HCT116 (cell line): ENCODE data around the gene KDM6B. TPM values are rescaled to one million over a fixed set of nuclear protein-coding genes. Genes with fewer than 3 reads are reported as not detected.

Experiments used
- ATAC-seq: fragments of 200-7000 bp; cut with Tn5 transposase; 2 replicates; pipeline ENCODE4 v1.9.1; 2020; ENCODE audit warnings: mild to moderate bottlenecking, moderate library complexity
- BruUV-seq: library from RNA; stranded (reverse); fragments of 400-500 nt; replicated peaks from 2 replicates; lab custom pipeline; 2021; lab: Mats Ljungman, UMichigan
- CTCF ChIA-PET: fragments of 300-600 bp; sonication (Branson Sonifier 250); formaldehyde crosslinking; loops from one replicate; lab custom pipeline; 2021; ENCODE audit warnings: antibody characterized with exemption; lab: Charles Lee
- POLR2A ChIA-PET: fragments of 300-600, 350-600 bp; sonication (Branson Sonifier 250); formaldehyde crosslinking; loops from one replicate; lab custom pipeline; 2021; ENCODE audit warnings: antibody characterized with exemption; lab: Charles Lee
- RAD21 ChIA-PET, 2 experiments: fragments of 300-600 bp; sonication (Branson Sonifier 250); formaldehyde crosslinking; loops; one replicate each; lab custom pipeline; 2023; ENCODE audit warnings: low total read pairs in 2 of 2; ENCODE audit not compliant: uncharacterized antibody in 2 of 2, unreplicated experiment in 2 of 2, low non-redundant PET in 1 of 2; lab: Charles Lee
- DNase-seq: peaks from one replicate; pipeline ENCODE4 v3.0.0-alpha.2; 2010; ENCODE audit warnings: low read depth, low spot score
- H2AFZ ChIP-seq: fragments of 200-600 bp; shearing (Covaris generic), sonication (generic); 2 replicates; pipeline ENCODE4 v1.6.1; 2017; ENCODE audit warnings: low read depth, mixed run types, mixed read lengths, antibody characterized with exemption, low read length; ENCODE audit not compliant: poor library complexity, severe bottlenecking
- H3K27ac ChIP-seq: 2 replicates; pipeline ENCODE4 v1.5.1; 2012; ENCODE audit warnings: low read depth, low read length
- H3K27me3 ChIP-seq: fragments of 200-600 bp; sonication (generic); 2 replicates; pipeline ENCODE4 v1.6.1; 2016; ENCODE audit warnings: mixed run types, low read length, mixed read lengths; ENCODE audit not compliant: insufficient read depth
- H3K36me3 ChIP-seq, 2 experiments: fragments of 200-500 bp in 1 of 2; fragments of 200-600 bp in 1 of 2; sonication (Bioruptor generic) in 1 of 2; sonication (generic) in 1 of 2; 2 replicates each; pipeline versions ENCODE4 v1.5.1 to v1.6.1; 2014 to 2016; ENCODE audit warnings: low read length in 2 of 2, inconsistent platforms in 1 of 2, mixed read lengths in 1 of 2, mixed run types in 1 of 2; ENCODE audit not compliant: insufficient read depth in 2 of 2, control insufficient read depth in 1 of 2
- H3K4me1 ChIP-seq, 2 experiments: fragments of 200-600 bp in 1 of 2; sonication (generic) in 1 of 2; 2 replicates each; pipeline versions ENCODE4 v1.5.1 to v1.6.1; 2012 to 2017; ENCODE audit warnings: low read length in 2 of 2, inconsistent platforms in 1 of 2, mild to moderate bottlenecking in 1 of 2, mixed read lengths in 1 of 2, mixed run types in 1 of 2, moderate library complexity in 1 of 2; ENCODE audit not compliant: insufficient read depth in 2 of 2, control insufficient read depth in 1 of 2
- H3K4me2 ChIP-seq: fragments of 200-600 bp; sonication (generic); 2 replicates; pipeline ENCODE4 v1.6.1; 2017; ENCODE audit warnings: mixed run types, low read length, mixed read lengths
- H3K4me3 ChIP-seq, 2 experiments: fragments of 200-600 bp in 1 of 2; sonication (generic) in 1 of 2; replicated peaks in 1 of 2; 2 replicates each; pipeline ENCODE4 v1.5.1; 2011 to 2016; ENCODE audit warnings: low read length in 2 of 2, control low read depth in 1 of 2, low read depth in 1 of 2, mild to moderate bottlenecking in 1 of 2, mixed read lengths in 1 of 2, mixed run types in 1 of 2
- H3K79me2 ChIP-seq: fragments of 200-600 bp; sonication (generic); 2 replicates; pipeline ENCODE4 v1.6.1; 2017; ENCODE audit warnings: mild to moderate bottlenecking, mixed run types, low read length, moderate library complexity, mixed read lengths; ENCODE audit not compliant: insufficient read depth
- H3K9ac ChIP-seq: fragments of 200-600 bp; sonication (generic); 2 replicates; pipeline ENCODE4 v1.6.1; 2016; ENCODE audit warnings: low read length, mixed read lengths
- H3K9me2 ChIP-seq: fragments of 200-600 bp; sonication (generic), shearing (Covaris generic); 2 replicates; pipeline ENCODE4 v1.6.1; 2017; ENCODE audit warnings: mixed run types, mild to moderate bottlenecking, moderate library complexity; ENCODE audit not compliant: insufficient read depth
- H3K9me3 ChIP-seq, 2 experiments: fragments of 200-500 bp in 1 of 2; fragments of 200-600 bp in 1 of 2; sonication (Bioruptor generic) in 1 of 2; sonication (generic) in 1 of 2; 2 replicates each; pipeline ENCODE4 v1.6.1; 2014 to 2017; ENCODE audit warnings: low read length in 2 of 2, mixed read lengths in 2 of 2, inconsistent platforms in 1 of 2, low read depth in 1 of 2, mild to moderate bottlenecking in 1 of 2, mixed run types in 1 of 2, moderate library complexity in 1 of 2; ENCODE audit not compliant: control insufficient read depth in 1 of 2, insufficient read depth in 1 of 2
- H4K20me1 ChIP-seq: fragments of 200-600 bp; sonication (generic), shearing (Covaris generic); 2 replicates; pipeline ENCODE4 v1.6.1; 2017; ENCODE audit warnings: mixed run types, mild to moderate bottlenecking, moderate library complexity; ENCODE audit not compliant: insufficient read depth
- CBX3 ChIP-seq: IDR thresholded peaks from 2 replicates; pipeline ENCODE4 v1.6.1; 2012; ENCODE audit warnings: low read depth
- CEBPB ChIP-seq: IDR thresholded peaks from 2 replicates; pipeline ENCODE4 v1.6.1; 2012; ENCODE audit warnings: low read depth
- EGR1 ChIP-seq: IDR thresholded peaks from 2 replicates; pipeline ENCODE4 v1.6.1; 2012; ENCODE audit warnings: low read depth
- ELF1 ChIP-seq: IDR thresholded peaks from 2 replicates; pipeline ENCODE4 v1.6.1; 2012; ENCODE audit warnings: low read depth, borderline replicate concordance
- FOSL1 ChIP-seq: IDR thresholded peaks from 2 replicates; pipeline ENCODE4 v1.6.1; 2012; ENCODE audit warnings: low read depth
- JUND ChIP-seq: IDR thresholded peaks from 2 replicates; pipeline ENCODE4 v1.6.1; 2012
- POLR2A ChIP-seq: IDR thresholded peaks from 2 replicates; pipeline ENCODE4 v1.7.0; 2011; ENCODE audit warnings: borderline replicate concordance; ENCODE audit not compliant: insufficient read depth, insufficient read length; ENCODE audit errors: extremely low read depth
- SIN3A ChIP-seq: IDR thresholded peaks from 2 replicates; pipeline ENCODE4 v1.6.1; 2012; ENCODE audit warnings: low read depth
- SP1 ChIP-seq: IDR thresholded peaks from 2 replicates; pipeline ENCODE4 v1.6.1; 2012; ENCODE audit warnings: low read depth
- SRF ChIP-seq: IDR thresholded peaks from 2 replicates; pipeline ENCODE4 v1.6.1; 2012; ENCODE audit warnings: low read depth
- TCF7L2 ChIP-seq: IDR thresholded peaks from 2 replicates; pipeline ENCODE4 v1.7.0; 2011; ENCODE audit warnings: borderline replicate concordance, inconsistent platforms; ENCODE audit not compliant: insufficient read depth, insufficient read length; ENCODE audit errors: extremely low read depth
- ZFX ChIP-seq: fragments of 450-650 bp; IDR thresholded peaks from 2 replicates; pipeline ENCODE4 v1.6.1; 2017
- ZNF274 ChIP-seq: fragments of 200-500 bp; sonication (Bioruptor generic); IDR thresholded peaks from 2 replicates; pipeline ENCODE4 v1.6.1; 2014; ENCODE audit warnings: mild to moderate bottlenecking, low read depth, low read length, inconsistent platforms
- intact Hi-C: fragments of 100-400 bp; cut with micrococcal nuclease; formaldehyde crosslinking; loops from 2 replicates; pipeline ENCODE4 v1.10.0; 2022
- total RNA-seq: library from RNA; stranded (reverse); gene quantifications from one replicate; pipeline ENCODE4 v1.2.1, GENCODE V29; 2021; ENCODE audit not compliant: unreplicated experiment
- TF ChIP-seq, protein P1 (sequence below): IDR thresholded peaks from 2 replicates; pipeline ENCODE4 v1.6.1; 2012
- TF ChIP-seq, protein P2 (sequence below): IDR thresholded peaks from 2 replicates; pipeline ENCODE4 v1.6.1; 2012; ENCODE audit warnings: low read depth
- TF ChIP-seq, protein P3 (sequence below): IDR thresholded peaks from 2 replicates; pipeline ENCODE4 v1.6.1; 2011; ENCODE audit warnings: mild to moderate bottlenecking, low read length, moderate library complexity; ENCODE audit not compliant: insufficient replicate concordance; ENCODE audit errors: extremely low read depth
- TF ChIP-seq, protein P4 (sequence below): IDR thresholded peaks from 2 replicates; pipeline ENCODE4 v1.6.1; 2012

KDM6B gene
- total RNA-seq, 1 experiment from 2014 or later = 42.1 TPM

DNA sequence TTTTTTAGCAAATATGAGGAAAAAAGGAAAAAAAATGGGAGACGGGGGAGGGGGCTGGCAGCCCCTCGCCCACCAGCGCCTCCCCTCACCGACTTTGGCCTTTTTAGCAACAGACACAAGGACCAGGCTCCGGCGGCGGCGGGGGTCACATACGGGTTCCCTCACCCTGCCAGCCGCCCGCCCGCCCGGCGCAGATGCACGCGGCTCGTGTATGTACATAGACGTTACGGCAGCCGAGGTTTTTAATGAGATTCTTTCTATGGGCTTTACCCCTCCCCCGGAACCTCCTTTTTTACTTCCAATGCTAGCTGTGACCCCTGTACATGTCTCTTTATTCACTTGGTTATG lies 19.6 kb downstream of the KDM6B start:
- no peak for TF ChIP-seq ELF1
- TF ChIP-seq FOSL1 = no peak
- TF ChIP-seq TCF7L2 = no peak
- TF ChIP-seq SRF = no peak
- TF ChIP-seq POLR2A = no peak
- TF ChIP-seq SP1 = no peak
- no peak for TF ChIP-seq EGR1
- Histone ChIP-seq H3K36me3 (peaks cover 13 to 27% of the 10 kb centered on the region in 2 experiments), H3K27me3 (no peaks in the 10 kb centered on the region), H3K27ac (no peak overlapping the region), H2AFZ (no peak overlapping the region), H3K4me1 (peaks cover 20 to 44% of the 10 kb centered on the region in 2 experiments), H3K4me2 (no peak overlapping the region), H3K79me2 (peaks cover 47% of the 10 kb centered on the region), H3K9me2 (no peaks in the 10 kb centered on the region), H3K4me3 (no peak overlapping the region), H4K20me1 (no peaks in the 10 kb centered on the region), H3K9me3 (no peaks in the 10 kb centered on the region), H3K9ac (no peak overlapping the region)
- no TSS peak for BruUV-seq
- ATAC-seq (no peak), DNase-seq (no peak)
- RAD21 ChIA-PET = no interaction called here
- intact Hi-C loops = no loop called here
- POLR2A ChIA-PET = no interaction called here
- CTCF ChIA-PET = interaction anchor here (0.5 kb wide), 1 partner anchor 27 kb away, joined by 3 read pairs; no protein-coding TSS in a partner anchor

DNA sequence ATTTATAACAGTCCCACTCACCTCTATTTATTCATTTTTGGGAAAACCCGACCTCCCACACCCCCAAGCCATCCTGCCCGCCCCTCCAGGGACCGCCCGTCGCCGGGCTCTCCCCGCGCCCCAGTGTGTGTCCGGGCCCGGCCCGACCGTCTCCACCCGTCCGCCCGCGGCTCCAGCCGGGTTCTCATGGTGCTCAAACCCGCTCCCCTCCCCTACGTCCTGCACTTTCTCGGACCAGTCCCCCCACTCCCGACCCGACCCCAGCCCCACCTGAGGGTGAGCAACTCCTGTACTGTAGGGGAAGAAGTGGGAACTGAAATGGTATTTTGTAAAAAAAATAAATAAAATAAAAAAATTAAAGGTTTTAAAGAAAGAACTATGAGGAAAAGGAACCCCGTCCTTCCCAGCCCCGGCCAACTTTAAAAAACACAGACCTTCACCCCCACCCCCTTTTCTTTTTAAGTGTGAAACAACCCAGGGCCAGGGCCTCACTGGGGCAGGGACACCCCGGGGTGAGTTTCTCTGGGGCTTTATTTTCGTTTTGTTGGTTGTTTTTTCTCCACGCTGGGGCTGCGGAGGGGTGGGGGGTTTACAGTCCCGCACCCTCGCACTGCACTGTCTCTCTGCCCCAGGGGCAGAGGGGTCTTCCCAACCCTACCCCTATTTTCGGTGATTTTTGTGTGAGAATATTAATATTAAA lies 20.2 kb downstream of the KDM6B start:
- ChIA-PET RAD21 (no interaction called here), POLR2A (no interaction called here), CTCF (no interaction called here)
- Histone ChIP-seq H3K27me3 (no peaks in the 10 kb centered on the region), H3K4me3 (no peak overlapping the region), H3K27ac (no peak overlapping the region), H3K9me2 (no peaks in the 10 kb centered on the region), H4K20me1 (no peaks in the 10 kb centered on the region), H2AFZ (no peak overlapping the region), H3K79me2 (peaks cover 49% of the 10 kb centered on the region), H3K9me3 (no peaks in the 10 kb centered on the region), H3K36me3 (peaks cover 12 to 29% of the 10 kb centered on the region in 2 experiments), H3K4me1 (peaks cover 22 to 50% of the 10 kb centered on the region in 2 experiments), H3K4me2 (no peak overlapping the region), H3K9ac (no peak overlapping the region)
- TF ChIP-seq, protein P1, sequence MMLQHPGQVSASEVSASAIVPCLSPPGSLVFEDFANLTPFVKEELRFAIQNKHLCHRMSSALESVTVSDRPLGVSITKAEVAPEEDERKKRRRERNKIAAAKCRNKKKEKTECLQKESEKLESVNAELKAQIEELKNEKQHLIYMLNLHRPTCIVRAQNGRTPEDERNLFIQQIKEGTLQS = no peak
- TF ChIP-seq ZNF274 (no peak), SRF (no peak), JUND (no peak), EGR1 (no peak), FOSL1 (no peak), CBX3 (no peak), SIN3A (no peak), ZFX (no peak), CEBPB (no peak)
- TF ChIP-seq, protein P2, sequence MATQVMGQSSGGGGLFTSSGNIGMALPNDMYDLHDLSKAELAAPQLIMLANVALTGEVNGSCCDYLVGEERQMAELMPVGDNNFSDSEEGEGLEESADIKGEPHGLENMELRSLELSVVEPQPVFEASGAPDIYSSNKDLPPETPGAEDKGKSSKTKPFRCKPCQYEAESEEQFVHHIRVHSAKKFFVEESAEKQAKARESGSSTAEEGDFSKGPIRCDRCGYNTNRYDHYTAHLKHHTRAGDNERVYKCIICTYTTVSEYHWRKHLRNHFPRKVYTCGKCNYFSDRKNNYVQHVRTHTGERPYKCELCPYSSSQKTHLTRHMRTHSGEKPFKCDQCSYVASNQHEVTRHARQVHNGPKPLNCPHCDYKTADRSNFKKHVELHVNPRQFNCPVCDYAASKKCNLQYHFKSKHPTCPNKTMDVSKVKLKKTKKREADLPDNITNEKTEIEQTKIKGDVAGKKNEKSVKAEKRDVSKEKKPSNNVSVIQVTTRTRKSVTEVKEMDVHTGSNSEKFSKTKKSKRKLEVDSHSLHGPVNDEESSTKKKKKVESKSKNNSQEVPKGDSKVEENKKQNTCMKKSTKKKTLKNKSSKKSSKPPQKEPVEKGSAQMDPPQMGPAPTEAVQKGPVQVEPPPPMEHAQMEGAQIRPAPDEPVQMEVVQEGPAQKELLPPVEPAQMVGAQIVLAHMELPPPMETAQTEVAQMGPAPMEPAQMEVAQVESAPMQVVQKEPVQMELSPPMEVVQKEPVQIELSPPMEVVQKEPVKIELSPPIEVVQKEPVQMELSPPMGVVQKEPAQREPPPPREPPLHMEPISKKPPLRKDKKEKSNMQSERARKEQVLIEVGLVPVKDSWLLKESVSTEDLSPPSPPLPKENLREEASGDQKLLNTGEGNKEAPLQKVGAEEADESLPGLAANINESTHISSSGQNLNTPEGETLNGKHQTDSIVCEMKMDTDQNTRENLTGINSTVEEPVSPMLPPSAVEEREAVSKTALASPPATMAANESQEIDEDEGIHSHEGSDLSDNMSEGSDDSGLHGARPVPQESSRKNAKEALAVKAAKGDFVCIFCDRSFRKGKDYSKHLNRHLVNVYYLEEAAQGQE = no peak
- TF ChIP-seq, protein P3, sequence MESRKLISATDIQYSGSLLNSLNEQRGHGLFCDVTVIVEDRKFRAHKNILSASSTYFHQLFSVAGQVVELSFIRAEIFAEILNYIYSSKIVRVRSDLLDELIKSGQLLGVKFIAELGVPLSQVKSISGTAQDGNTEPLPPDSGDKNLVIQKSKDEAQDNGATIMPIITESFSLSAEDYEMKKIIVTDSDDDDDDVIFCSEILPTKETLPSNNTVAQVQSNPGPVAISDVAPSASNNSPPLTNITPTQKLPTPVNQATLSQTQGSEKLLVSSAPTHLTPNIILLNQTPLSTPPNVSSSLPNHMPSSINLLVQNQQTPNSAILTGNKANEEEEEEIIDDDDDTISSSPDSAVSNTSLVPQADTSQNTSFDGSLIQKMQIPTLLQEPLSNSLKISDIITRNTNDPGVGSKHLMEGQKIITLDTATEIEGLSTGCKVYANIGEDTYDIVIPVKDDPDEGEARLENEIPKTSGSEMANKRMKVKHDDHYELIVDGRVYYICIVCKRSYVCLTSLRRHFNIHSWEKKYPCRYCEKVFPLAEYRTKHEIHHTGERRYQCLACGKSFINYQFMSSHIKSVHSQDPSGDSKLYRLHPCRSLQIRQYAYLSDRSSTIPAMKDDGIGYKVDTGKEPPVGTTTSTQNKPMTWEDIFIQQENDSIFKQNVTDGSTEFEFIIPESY = no peak
- TF ChIP-seq, protein P4, sequence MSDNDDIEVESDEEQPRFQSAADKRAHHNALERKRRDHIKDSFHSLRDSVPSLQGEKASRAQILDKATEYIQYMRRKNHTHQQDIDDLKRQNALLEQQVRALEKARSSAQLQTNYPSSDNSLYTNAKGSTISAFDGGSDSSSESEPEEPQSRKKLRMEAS = no peak
- DNase-seq (no peak), ATAC-seq (no peak)
- no TSS peak for BruUV-seq
- intact Hi-C loops = no loop called here
